ENCODE data around the gene APOBEC3A.

DNA sequence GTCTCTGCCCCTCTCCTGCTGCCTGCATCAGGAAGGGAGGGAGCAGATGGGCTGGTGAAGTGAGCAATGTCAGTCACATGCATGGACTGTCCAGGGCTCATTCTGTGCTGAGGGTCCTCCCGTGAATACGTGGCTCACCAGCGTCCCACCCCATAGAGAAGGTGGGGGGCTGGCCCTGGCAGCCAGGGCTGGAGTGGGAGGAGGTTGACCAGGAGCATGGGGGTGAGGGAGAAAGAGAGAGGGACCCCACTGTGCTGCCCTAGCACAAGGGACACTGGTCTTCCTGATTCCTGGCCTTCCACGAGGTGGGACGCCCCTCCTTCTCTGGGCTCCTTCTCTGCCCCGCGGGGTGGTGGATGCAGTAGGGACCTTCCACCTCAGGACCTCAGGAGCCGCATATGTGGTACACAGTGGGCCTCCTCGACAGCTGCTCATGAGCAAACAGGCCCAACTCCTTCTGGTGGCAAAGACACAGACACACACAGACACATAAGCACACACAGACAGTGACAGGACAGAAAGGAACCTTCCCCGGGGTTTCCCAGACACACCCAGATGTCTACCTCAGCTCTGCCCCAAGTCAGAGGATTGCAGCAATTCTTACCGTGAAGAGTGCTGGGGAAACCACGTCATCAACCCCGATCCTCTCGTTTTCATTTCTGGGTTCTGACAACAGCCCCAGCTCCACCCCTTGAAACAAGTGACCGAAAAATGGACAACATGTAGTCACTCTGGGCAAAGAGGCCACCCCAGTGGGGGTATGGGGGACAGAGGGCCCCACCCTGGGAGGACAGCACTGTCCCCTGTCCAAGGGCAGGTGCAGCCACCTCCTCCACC is 3.6 kb upstream of the APOBEC3A start:
- TF ChIP-seq EZH2 (IDR thresholded peaks at IDR 0.05; ENCODE audit: borderline replicate concordance) (no peak), CTCF (IDR thresholded peaks at IDR 0.05; ENCODE audit: poor library complexity) (no peak), EZH2phosphoT487 (IDR thresholded peaks at IDR 0.05; ENCODE audit: low read depth, severe bottlenecking, unreplicated experiment) (no peak)

Data from hepatocyte (in vitro differentiated cells).